ENCODE results near the gene ZP3. TPM values are rescaled to one million over a fixed set of nuclear protein-coding genes. Genes with fewer than 3 reads are reported as not detected.
A peak's percentile ranks its signal among the peaks of the same experiment; 100 is the strongest.

ZP3 gene
- total RNA-seq, 1 experiment from 2014 or later: 5.4 TPM

DNA sequence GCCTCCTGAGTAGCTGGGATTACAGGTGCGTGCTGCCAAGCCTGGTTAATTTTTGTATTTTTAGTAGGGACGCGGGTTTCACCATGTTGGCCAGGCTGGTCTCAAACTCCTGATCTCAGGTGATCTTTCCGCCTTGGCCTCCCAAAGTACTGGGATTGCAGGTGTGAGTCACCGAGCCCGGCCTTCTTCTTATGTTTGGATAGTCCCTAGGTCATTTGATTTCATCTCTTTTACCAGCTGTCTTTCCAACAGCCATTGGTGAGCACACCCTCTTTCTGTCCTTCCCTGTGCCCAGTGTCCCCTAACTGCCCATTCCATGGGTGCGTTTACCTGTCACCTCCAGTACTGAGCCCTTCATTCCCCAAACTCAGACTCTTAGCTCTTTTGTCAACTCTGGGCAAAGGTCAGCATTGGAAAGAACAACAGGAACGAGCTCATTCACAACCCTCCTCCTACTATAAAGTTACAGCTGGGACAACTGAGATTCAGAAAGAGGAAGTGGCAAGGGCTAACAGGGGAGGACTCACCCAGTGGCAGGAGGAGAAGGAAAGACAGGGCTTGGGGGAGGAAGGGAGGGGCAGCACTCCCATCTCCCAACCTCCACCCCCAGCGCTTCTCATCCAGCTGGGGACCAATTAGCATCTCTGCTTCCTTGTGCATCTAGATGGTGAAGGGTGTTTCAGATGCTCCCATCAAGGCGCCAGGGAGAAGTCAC is 20.8 kb upstream of the ZP3 start:
- no peaks in the 10 kb centered on the region for H3K4me1 Mint-ChIP-seq (ENCODE audit: low read depth, unreplicated experiment)
- TF ChIP-seq, protein P1, sequence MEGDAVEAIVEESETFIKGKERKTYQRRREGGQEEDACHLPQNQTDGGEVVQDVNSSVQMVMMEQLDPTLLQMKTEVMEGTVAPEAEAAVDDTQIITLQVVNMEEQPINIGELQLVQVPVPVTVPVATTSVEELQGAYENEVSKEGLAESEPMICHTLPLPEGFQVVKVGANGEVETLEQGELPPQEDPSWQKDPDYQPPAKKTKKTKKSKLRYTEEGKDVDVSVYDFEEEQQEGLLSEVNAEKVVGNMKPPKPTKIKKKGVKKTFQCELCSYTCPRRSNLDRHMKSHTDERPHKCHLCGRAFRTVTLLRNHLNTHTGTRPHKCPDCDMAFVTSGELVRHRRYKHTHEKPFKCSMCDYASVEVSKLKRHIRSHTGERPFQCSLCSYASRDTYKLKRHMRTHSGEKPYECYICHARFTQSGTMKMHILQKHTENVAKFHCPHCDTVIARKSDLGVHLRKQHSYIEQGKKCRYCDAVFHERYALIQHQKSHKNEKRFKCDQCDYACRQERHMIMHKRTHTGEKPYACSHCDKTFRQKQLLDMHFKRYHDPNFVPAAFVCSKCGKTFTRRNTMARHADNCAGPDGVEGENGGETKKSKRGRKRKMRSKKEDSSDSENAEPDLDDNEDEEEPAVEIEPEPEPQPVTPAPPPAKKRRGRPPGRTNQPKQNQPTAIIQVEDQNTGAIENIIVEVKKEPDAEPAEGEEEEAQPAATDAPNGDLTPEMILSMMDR (IDR thresholded peaks at IDR 0.05; ENCODE audit: unreplicated experiment): no peak
- H3K36me3 Mint-ChIP-seq (ENCODE audit: insufficient read depth, unreplicated experiment): no peaks in the 10 kb centered on the region
- H3K4me3 Mint-ChIP-seq (ENCODE audit: low read depth, unreplicated experiment): no peak overlapping the region
- BruUV-seq (replicated peaks): no TSS peak
- intact Hi-C loops (cut with micrococcal nuclease; ENCODE audit: unreplicated experiment): no loop called here
- DNase-seq: no peak
- CTCF ChIA-PET: no interaction called here
- H3K27me3 Mint-ChIP-seq (ENCODE audit: unreplicated experiment): no peaks in the 10 kb centered on the region
- H3K9me3 Mint-ChIP-seq (ENCODE audit: low read depth, unreplicated experiment): no peaks in the 10 kb centered on the region
- H3K27ac Mint-ChIP-seq (ENCODE audit: unreplicated experiment): no peak overlapping the region

DNA sequence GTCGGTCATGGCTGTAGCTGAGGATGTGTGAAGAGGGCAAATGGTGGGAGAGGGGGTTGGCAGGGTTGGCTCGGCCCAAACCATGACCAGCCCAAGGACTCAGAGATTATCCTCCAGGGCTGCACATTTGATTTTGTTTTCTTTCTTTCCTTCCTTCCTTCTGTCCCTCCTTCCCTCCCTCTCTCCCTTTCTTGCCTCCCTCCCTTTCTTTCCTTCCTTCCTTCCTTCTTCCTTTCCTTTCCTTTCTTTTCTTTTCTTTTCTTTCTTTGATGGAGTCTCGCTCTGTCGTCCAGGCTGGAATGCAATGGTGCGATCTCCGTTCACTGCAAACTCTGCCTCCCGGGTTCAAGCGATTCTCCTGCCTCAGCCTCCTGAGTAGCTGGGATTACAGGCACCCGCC is 19.0 kb upstream of the ZP3 start:
- no peaks in the 10 kb centered on the region for H3K36me3 Mint-ChIP-seq (ENCODE audit: insufficient read depth, unreplicated experiment)
- H3K4me1 Mint-ChIP-seq (ENCODE audit: low read depth, unreplicated experiment): no peaks in the 10 kb centered on the region
- H3K27ac Mint-ChIP-seq (ENCODE audit: unreplicated experiment): no peak overlapping the region
- CTCF ChIA-PET: no interaction called here
- DNase-seq: no peak
- intact Hi-C loops (cut with micrococcal nuclease; ENCODE audit: unreplicated experiment): no loop called here
- no peak overlapping the region for H3K4me3 Mint-ChIP-seq (ENCODE audit: low read depth, unreplicated experiment)
- no TSS peak for BruUV-seq (replicated peaks)
- TF ChIP-seq, protein P1 (IDR thresholded peaks at IDR 0.05; ENCODE audit: unreplicated experiment): no peak
- no peaks in the 10 kb centered on the region for H3K27me3 Mint-ChIP-seq (ENCODE audit: unreplicated experiment)
- H3K9me3 Mint-ChIP-seq (ENCODE audit: low read depth, unreplicated experiment): no peaks in the 10 kb centered on the region

- no peaks in the 10 kb centered on the region for H3K9me3 Mint-ChIP-seq (ENCODE audit: low read depth, unreplicated experiment)
- no peak overlapping the region for H3K4me3 Mint-ChIP-seq (ENCODE audit: low read depth, unreplicated experiment)
- no peaks in the 10 kb centered on the region for H3K27me3 Mint-ChIP-seq (ENCODE audit: unreplicated experiment)
- H3K4me1 Mint-ChIP-seq (ENCODE audit: low read depth, unreplicated experiment): no peaks in the 10 kb centered on the region
- peak overlapping the region; percentile 50 for H3K27ac Mint-ChIP-seq (ENCODE audit: unreplicated experiment)
- CTCF ChIA-PET: interaction anchor here (0.7 kb wide), 1 partner anchor 9 kb away, joined by 8 read pairs; no protein-coding TSS in a partner anchor
- H3K36me3 Mint-ChIP-seq (ENCODE audit: insufficient read depth, unreplicated experiment): no peaks in the 10 kb centered on the region
- intact Hi-C loops (cut with micrococcal nuclease; ENCODE audit: unreplicated experiment): no loop called here
- DNase-seq: no peak
- TF ChIP-seq, protein P1 (IDR thresholded peaks at IDR 0.05; ENCODE audit: unreplicated experiment): no peak
- BruUV-seq (replicated peaks): no TSS peak
Observed at GRCh38 chr7:76407718-76408117, 17.0 kb upstream of the ZP3 start.

GRCh38 chr7:76408121-76408560 is 16.6 kb upstream of the ZP3 start:
- CTCF ChIA-PET: no interaction called here
- Mint-ChIP-seq H3K9me3 (ENCODE audit: low read depth, unreplicated experiment) (no peaks in the 10 kb centered on the region), H3K4me1 (ENCODE audit: low read depth, unreplicated experiment) (no peaks in the 10 kb centered on the region), H3K27me3 (ENCODE audit: unreplicated experiment) (no peaks in the 10 kb centered on the region), H3K36me3 (ENCODE audit: insufficient read depth, unreplicated experiment) (no peaks in the 10 kb centered on the region), H3K27ac (ENCODE audit: unreplicated experiment) (peak overlapping the region; percentile 50), H3K4me3 (ENCODE audit: low read depth, unreplicated experiment) (no peak overlapping the region)
- BruUV-seq (replicated peaks): no TSS peak
- TF ChIP-seq, protein P1 (IDR thresholded peaks at IDR 0.05; ENCODE audit: unreplicated experiment): no peak
- no peak for DNase-seq
- intact Hi-C loops (cut with micrococcal nuclease; ENCODE audit: unreplicated experiment): no loop called here

Data from Calu3 (cell line).